PC-9 (cell line): ENCODE results near the gene TCEA3.

Experiments
- EZH2 ChIP-seq: fragments of 200-600 bp; sonication (generic); IDR thresholded peaks from 2 replicates; pipeline ENCODE4 v1.8.0; 2017; ENCODE audit warnings: antibody characterized with exemption, low read depth
- TF ChIP-seq, protein P1 (sequence below): fragments of 200-600 bp; sonication (generic); conservative IDR thresholded peaks from 2 replicates; pipeline ENCODE4 v1.6.1; 2017; ENCODE audit warnings: mixed run types, antibody characterized with exemption, mild to moderate bottlenecking, moderate library complexity

- TF ChIP-seq, protein P1, sequence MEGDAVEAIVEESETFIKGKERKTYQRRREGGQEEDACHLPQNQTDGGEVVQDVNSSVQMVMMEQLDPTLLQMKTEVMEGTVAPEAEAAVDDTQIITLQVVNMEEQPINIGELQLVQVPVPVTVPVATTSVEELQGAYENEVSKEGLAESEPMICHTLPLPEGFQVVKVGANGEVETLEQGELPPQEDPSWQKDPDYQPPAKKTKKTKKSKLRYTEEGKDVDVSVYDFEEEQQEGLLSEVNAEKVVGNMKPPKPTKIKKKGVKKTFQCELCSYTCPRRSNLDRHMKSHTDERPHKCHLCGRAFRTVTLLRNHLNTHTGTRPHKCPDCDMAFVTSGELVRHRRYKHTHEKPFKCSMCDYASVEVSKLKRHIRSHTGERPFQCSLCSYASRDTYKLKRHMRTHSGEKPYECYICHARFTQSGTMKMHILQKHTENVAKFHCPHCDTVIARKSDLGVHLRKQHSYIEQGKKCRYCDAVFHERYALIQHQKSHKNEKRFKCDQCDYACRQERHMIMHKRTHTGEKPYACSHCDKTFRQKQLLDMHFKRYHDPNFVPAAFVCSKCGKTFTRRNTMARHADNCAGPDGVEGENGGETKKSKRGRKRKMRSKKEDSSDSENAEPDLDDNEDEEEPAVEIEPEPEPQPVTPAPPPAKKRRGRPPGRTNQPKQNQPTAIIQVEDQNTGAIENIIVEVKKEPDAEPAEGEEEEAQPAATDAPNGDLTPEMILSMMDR = no peak
- TF ChIP-seq EZH2 = no peak
Observed at GRCh38 chr1:23470282-23471070, 45.9 kb upstream of the TCEA3 start.
